GM12878 (cell line): ENCODE data around the gene TKT. TPM values are rescaled to one million over a fixed set of nuclear protein-coding genes. Genes with fewer than 3 reads are reported as not detected.

ENCODE experiments used
- ATAC-seq: fragments of 200-7000 bp; cut with Tn5 transposase; 3 replicates; pipeline ENCODE4 v1.9.1; 2020; ENCODE audit warnings: mild to moderate bottlenecking, moderate library complexity
- BruUV-seq: library from RNA; stranded (reverse); fragments of 400-500 nt; replicated peaks from 2 replicates; lab custom pipeline; 2021; lab: Mats Ljungman, UMichigan
- CTCF ChIA-PET: fragments of 300-600 bp; sonication (Branson Sonifier 250); formaldehyde crosslinking; extraction: SDS; loops from one replicate; lab custom pipeline; 2021; ENCODE audit warnings: inconsistent platforms; lab: Yijun Ruan, JAX
- POLR2A ChIA-PET: fragments of 350-600 bp; formaldehyde crosslinking; extraction: SDS; loops from one replicate; lab custom pipeline; 2021; ENCODE audit warnings: inconsistent platforms; lab: Charles Lee
- RAD21 ChIA-PET: fragments of 300-600 bp; sonication (Branson Sonifier 250); formaldehyde crosslinking; loops from one replicate; lab custom pipeline; 2023; ENCODE audit warnings: antibody characterized with exemption; ENCODE audit not compliant: unreplicated experiment; lab: Charles Lee
- SMC1A ChIA-PET: fragments of 300-600 bp; sonication (Branson Sonifier 250); formaldehyde crosslinking; loops from one replicate; lab custom pipeline; 2023; ENCODE audit not compliant: unreplicated experiment, uncharacterized antibody; lab: Charles Lee
- DNase-seq: peaks from one replicate; pipeline ENCODE4 v3.0.0-alpha.2; 2011; ENCODE audit warnings: low read depth, low spot score
- FAIRE-seq: peaks from 3 replicates; lab custom pipeline; 2011; peaks lifted over from hg19 to GRCh38; lab: Jason Lieb, UNC
- H2AFZ ChIP-seq: 2 replicates; pipeline ENCODE4 v1.6.0; 2011; ENCODE audit warnings: low read depth, low read length, control low read depth; ENCODE audit not compliant: control insufficient read depth
- H3K27ac ChIP-seq: 2 replicates; pipeline ENCODE4 v1.5.1; 2011; ENCODE audit warnings: control low read depth; ENCODE audit not compliant: control insufficient read depth, insufficient read depth
- H3K27me3 ChIP-seq, 2 experiments: replicated peaks in 1 of 2; 2 replicates each; pipeline versions ENCODE4 v1.6.0 to v1.6.1; 2011; ENCODE audit warnings: low read length in 1 of 2; ENCODE audit not compliant: control insufficient read depth in 2 of 2, insufficient read depth in 2 of 2
- H3K36me3 ChIP-seq, 2 experiments: 2 replicates each; pipeline ENCODE4 v1.5.1; 2011; ENCODE audit warnings: low read length in 1 of 2; ENCODE audit not compliant: control insufficient read depth in 2 of 2, insufficient read depth in 2 of 2
- H3K4me1 ChIP-seq: 2 replicates; pipeline ENCODE4 v1.6.1; 2011; ENCODE audit warnings: mild to moderate bottlenecking, low read length, moderate library complexity, mixed read lengths; ENCODE audit not compliant: control insufficient read depth, insufficient read depth
- H3K4me2 ChIP-seq: 2 replicates; pipeline ENCODE4 v1.6.0; 2011; ENCODE audit warnings: control low read depth; ENCODE audit not compliant: control insufficient read depth, insufficient read depth
- H3K4me3 ChIP-seq: fragments of 200-600 bp; sonication (generic); 2 replicates; pipeline ENCODE4 v1.5.1; 2016
- H3K79me2 ChIP-seq: 2 replicates; pipeline ENCODE4 v1.6.0; 2011; ENCODE audit warnings: low read length; ENCODE audit not compliant: control insufficient read depth, insufficient read depth
- H3K9ac ChIP-seq: 2 replicates; pipeline ENCODE4 v1.8.0; 2011; ENCODE audit warnings: low read length, control low read depth, mixed read lengths; ENCODE audit not compliant: control insufficient read depth, insufficient read depth
- H3K9me3 ChIP-seq: replicated peaks from 3 replicates; pipeline ENCODE4 v1.5.1; 2011; ENCODE audit warnings: mild to moderate bottlenecking, low read length; ENCODE audit not compliant: control insufficient read depth, insufficient read depth
- H4K20me1 ChIP-seq: 2 replicates; pipeline ENCODE4 v1.6.0; 2011; ENCODE audit not compliant: control insufficient read depth, insufficient read depth
- BACH1 ChIP-seq: fragments of 450-650 bp; IDR thresholded peaks from 2 replicates; pipeline ENCODE4 v1.6.1; 2017; ENCODE audit warnings: mild to moderate bottlenecking, borderline replicate concordance
- CEBPB ChIP-seq, 2 experiments: fragments of 150-350 bp in 1 of 2; IDR thresholded peaks; 2 replicates each; pipeline ENCODE4 v1.6.1; 2012 to 2014; ENCODE audit warnings: low read depth in 2 of 2, low read length in 2 of 2, borderline replicate concordance in 1 of 2, inconsistent platforms in 1 of 2
- EED ChIP-seq: sonication (generic); IDR thresholded peaks from 2 replicates; pipeline ENCODE4 v1.6.1; 2016; ENCODE audit warnings: antibody characterized with exemption, low read depth
- IKZF1 ChIP-seq: fragments of 450-650 bp; conservative IDR thresholded peaks from 2 replicates; pipeline ENCODE4 v1.6.1; 2017; ENCODE audit warnings: antibody characterized with exemption, mild to moderate bottlenecking
- MEF2B ChIP-seq: fragments of 450-650 bp; IDR thresholded peaks from 2 replicates; pipeline ENCODE4 v1.6.1; 2018; ENCODE audit warnings: mild to moderate bottlenecking, moderate library complexity; ENCODE audit not compliant: partially characterized antibody, poor library complexity, severe bottlenecking
- MXI1 ChIP-seq: fragments of 150-350 bp; IDR thresholded peaks from 2 replicates; pipeline ENCODE4 v1.6.1; 2011; ENCODE audit warnings: low read depth, mild to moderate bottlenecking, inconsistent platforms, low read length, improper control_type of control experiment
- NR2C2 ChIP-seq: IDR thresholded peaks from 2 replicates; pipeline ENCODE4 v1.6.1; 2011; ENCODE audit warnings: borderline replicate concordance, low read depth; ENCODE audit not compliant: control insufficient read depth, insufficient read length
- POLR2AphosphoS5 ChIP-seq: IDR thresholded peaks from 2 replicates; pipeline ENCODE4 v1.6.1; 2011; ENCODE audit warnings: mild to moderate bottlenecking, low read length, inconsistent platforms
- RBBP5 ChIP-seq: fragments of 200-600 bp; sonication (generic); conservative IDR thresholded peaks from 2 replicates; pipeline ENCODE4 v1.6.1; 2016
- RCOR1 ChIP-seq: conservative IDR thresholded peaks from 2 replicates; pipeline ENCODE4 v1.6.1; 2012; ENCODE audit warnings: low read depth, low read length, improper control_type of control experiment
- WGBS: methylation state at CpG from one replicate; pipeline ENCODE4 v1.1.6; 2016; ENCODE audit warnings: low lambda C conversion rate; ENCODE audit not compliant: insufficient replicate concordance, insufficient coverage; ENCODE audit errors: missing lambda C conversion rate; 5-methylcytosine and 5-hydroxymethylcytosine counted together
- in situ Hi-C: fragments of 300-500 bp; cut with MboI; formaldehyde crosslinking; loops from 9 replicates; pipeline ENCODE4 v1.14.3; 2018; ENCODE audit warnings: mixed read lengths
- intact Hi-C: fragments of 100-400 bp; cut with micrococcal nuclease; formaldehyde crosslinking; loops from one replicate; pipeline ENCODE4 v1.14.2; 2022; ENCODE audit not compliant: unreplicated experiment
- polyA plus RNA-seq, 11 experiments: library from polyadenylated mRNA; depleted of rRNA in 4 of 11; unstranded in 6 of 11; stranded (reverse) in 5 of 11; fragments of >200 nt; fragmentation: Nextera tagmentation in 4 of 11; fragmentation: Illumina TruSeq in 1 of 11; extraction: Ambion mirVana in 4 of 11; extraction: Trizol in 1 of 11; gene quantifications; 1 replicate in 1 of 11; 2 replicates in 10 of 11; pipeline versions ENCODE4 v1.2.1 to v1.2.3, GENCODE V29; 2011 to 2016; ENCODE audit warnings: inconsistent platforms in 2 of 11, missing spikeins in 2 of 11, low read depth in 1 of 11
- total RNA-seq, 4 experiments: library from RNA; depleted of rRNA in 3 of 4; stranded (reverse); fragments of >200 nt in 3 of 4; fragmentation: Illumina TruSeq in 1 of 4; extraction: Trizol in 1 of 4; gene quantifications; 2 replicates each; pipeline versions ENCODE4 v1.2.1 to v1.2.3, GENCODE V29; 2013 to 2021
- TF ChIP-seq, protein P1 (sequence below): fragments of 450-650 bp; IDR thresholded peaks from 2 replicates; pipeline ENCODE4 v1.6.1; 2018; ENCODE audit warnings: borderline replicate concordance, mild to moderate bottlenecking; ENCODE audit not compliant: partially characterized antibody

TKT gene
- total and polyA plus RNA-seq, 10 of the 15 experiments (the other 5 are each of a cell fraction or from before 2014, with no cell fraction given): 56.4 to 385 (median 143) TPM

DNA sequence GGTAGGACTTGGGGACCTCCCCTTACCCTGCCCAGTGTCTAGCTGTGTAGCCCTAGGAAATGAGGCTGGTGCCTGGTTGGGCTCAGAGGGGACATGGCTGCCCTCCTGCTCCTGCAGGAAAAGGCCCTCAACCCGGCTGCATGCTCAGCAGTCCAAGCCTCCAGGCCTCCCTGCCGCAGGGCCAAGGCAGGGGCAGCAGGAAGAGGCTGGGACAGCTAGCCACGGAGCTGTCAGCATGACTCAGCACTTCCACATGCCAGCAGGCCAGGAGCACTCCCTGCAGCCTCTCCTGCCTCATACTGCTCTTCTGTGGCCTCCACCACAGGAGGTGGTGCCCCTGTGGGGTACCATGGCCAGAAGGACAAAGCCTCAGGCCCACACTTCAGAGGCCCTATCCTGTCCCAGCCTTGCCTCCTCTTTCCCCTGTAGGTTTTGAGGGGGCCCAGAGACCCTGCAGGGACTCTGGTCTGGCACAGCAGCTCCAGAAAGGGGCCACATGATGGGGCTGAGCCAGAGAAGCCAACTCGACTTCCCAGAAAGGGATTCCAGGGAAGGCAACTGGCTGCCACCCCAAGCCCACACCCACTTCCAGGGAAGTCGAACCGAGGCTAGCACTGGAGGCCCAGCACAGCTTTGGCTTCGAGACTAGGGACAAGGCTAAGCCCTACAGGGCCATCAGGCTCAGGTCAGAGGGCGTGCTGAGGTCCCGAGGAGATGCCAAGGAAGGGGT, 19.5 kb downstream of the TKT start:
- ATAC-seq: peak; percentile 12; the same call in 1 of the 3 replicates

DNA sequence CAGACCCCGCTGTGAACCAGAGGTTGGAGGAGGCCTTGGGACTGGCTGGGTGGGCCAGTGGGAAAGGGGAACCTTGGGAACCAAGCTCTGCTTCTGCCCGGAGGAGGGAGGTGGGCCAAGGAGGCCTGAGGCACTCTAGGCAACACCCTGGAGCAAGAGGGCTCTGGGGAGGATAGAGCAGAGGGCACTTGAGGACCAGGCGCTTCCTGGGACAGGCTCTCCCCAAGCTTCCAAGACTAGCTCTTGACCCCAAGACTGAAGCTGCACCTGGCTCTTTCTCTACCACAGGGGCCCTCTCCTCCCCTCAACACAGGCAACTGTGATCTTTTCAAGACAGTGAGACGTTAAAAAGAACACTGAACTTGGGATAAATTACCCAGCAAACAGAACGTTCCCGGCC, 20.3 kb downstream of the TKT start:
- H3K9me3 ChIP-seq: no peaks in the 10 kb centered on the region
- no peak for TF ChIP-seq MXI1
- no peak for TF ChIP-seq CEBPB (IDR thresholded peaks at IDR 0.05; ENCODE audit: borderline replicate concordance in 1 of 2, low read depth in 2 of 2, low read length in 2 of 2)
- TF ChIP-seq POLR2AphosphoS5: no peak
- no peak for TF ChIP-seq RBBP5
- no peak for TF ChIP-seq NR2C2
- TF ChIP-seq EED: no peak
- TF ChIP-seq, protein P1, sequence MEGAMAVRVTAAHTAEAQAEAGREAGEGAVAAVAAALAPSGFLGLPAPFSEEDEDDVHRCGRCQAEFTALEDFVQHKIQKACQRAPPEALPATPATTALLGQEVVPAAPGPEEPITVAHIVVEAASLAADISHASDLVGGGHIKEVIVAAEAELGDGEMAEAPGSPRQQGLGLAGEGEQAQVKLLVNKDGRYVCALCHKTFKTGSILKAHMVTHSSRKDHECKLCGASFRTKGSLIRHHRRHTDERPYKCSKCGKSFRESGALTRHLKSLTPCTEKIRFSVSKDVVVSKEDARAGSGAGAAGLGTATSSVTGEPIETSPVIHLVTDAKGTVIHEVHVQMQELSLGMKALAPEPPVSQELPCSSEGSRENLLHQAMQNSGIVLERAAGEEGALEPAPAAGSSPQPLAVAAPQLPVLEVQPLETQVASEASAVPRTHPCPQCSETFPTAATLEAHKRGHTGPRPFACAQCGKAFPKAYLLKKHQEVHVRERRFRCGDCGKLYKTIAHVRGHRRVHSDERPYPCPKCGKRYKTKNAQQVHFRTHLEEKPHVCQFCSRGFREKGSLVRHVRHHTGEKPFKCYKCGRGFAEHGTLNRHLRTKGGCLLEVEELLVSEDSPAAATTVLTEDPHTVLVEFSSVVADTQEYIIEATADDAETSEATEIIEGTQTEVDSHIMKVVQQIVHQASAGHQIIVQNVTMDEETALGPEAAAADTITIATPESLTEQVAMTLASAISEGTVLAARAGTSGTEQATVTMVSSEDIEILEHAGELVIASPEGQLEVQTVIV: no peak
- TF ChIP-seq MEF2B: no peak
- H3K4me1 ChIP-seq: no peaks in the 10 kb centered on the region
- SMC1A ChIA-PET: interaction anchor here (0.6 kb wide), 1 partner anchor 39 kb away, joined by 3 read pairs; no protein-coding TSS in a partner anchor
- H3K4me3 ChIP-seq: no peak overlapping the region
- no peak for ATAC-seq
- RAD21 ChIA-PET: no interaction called here
- BruUV-seq: no TSS peak
- DNase-seq: no peak
- H3K27ac ChIP-seq: no peak overlapping the region
- FAIRE-seq: no peak
- H3K79me2 ChIP-seq: no peaks in the 10 kb centered on the region
- CTCF ChIA-PET: interaction anchor here (1.1 to 1.5 kb wide), 2 partner anchors 102 to 121 kb away, joined by 3 to 6 read pairs; no protein-coding TSS in a partner anchor
- no peak overlapping the region for H3K9ac ChIP-seq
- no peaks in the 10 kb centered on the region for H4K20me1 ChIP-seq
- no peak overlapping the region for H2AFZ ChIP-seq
- POLR2A ChIA-PET: interaction anchor here (1.1 kb wide), 1 partner anchor 40 kb away, joined by 3 read pairs; no protein-coding TSS in a partner anchor
- no peak overlapping the region for H3K4me2 ChIP-seq
- 81% methylated on average over 6 of the region's 6 CpGs for WGBS
- H3K36me3 ChIP-seq: peaks cover 31 to 66% of the 10 kb centered on the region in 2 experiments
- intact Hi-C loops (no loop called here), in situ Hi-C loops (no loop called here)
- H3K27me3 ChIP-seq: no peaks in the 10 kb centered on the region

More for the DNA sequence above, 19.5 kb downstream of the TKT start:
- intact Hi-C loops (no loop called here), in situ Hi-C loops (no loop called here)
- BruUV-seq: no TSS peak
- WGBS: 72% methylated on average over 9 of the region's 9 CpGs
- Histone ChIP-seq H4K20me1 (no peaks in the 10 kb centered on the region), H3K27ac (no peak overlapping the region; the same call in 1 of the 2 replicates), H3K9ac (no peak overlapping the region), H3K4me3 (no peak overlapping the region), H3K4me2 (no peak overlapping the region), H2AFZ (no peak overlapping the region), H3K36me3 (peaks cover 31 to 69% of the 10 kb centered on the region in 2 experiments), H3K4me1 (no peaks in the 10 kb centered on the region), H3K79me2 (no peaks in the 10 kb centered on the region), H3K27me3 (no peaks in the 10 kb centered on the region), H3K9me3 (no peaks in the 10 kb centered on the region)
- CTCF ChIA-PET: interaction anchor here (1.1 kb wide), 1 partner anchor 103 kb away, joined by 3 read pairs; no protein-coding TSS in a partner anchor
- FAIRE-seq (no peak), DNase-seq (no peak)
- SMC1A ChIA-PET: no interaction called here
- TF ChIP-seq RCOR1 (no peak), BACH1 (peak; percentile 78), IKZF1 (no peak)
- POLR2A ChIA-PET: interaction anchor here (1.1 kb wide), 1 partner anchor 41 kb away, joined by 3 read pairs; no protein-coding TSS in a partner anchor
- RAD21 ChIA-PET: no interaction called here
